LNCaP clone FGC (cell line): ENCODE results near the gene RTN4R.

Experiments
- DNase-seq: peaks from one replicate; pipeline ENCODE4 v3.0.0-alpha.2; 2011; ENCODE audit warnings: low read depth
- H3K4me3 ChIP-seq: 2 replicates; pipeline ENCODE4 v1.5.1; 2011; ENCODE audit warnings: mild to moderate bottlenecking, low read depth, low read length, control low read depth
- CTCF ChIP-seq: IDR thresholded peaks from 2 replicates; pipeline ENCODE4 v1.5.1; 2012; ENCODE audit warnings: mild to moderate bottlenecking; ENCODE audit not compliant: control insufficient read depth, insufficient read depth; ENCODE audit errors: extremely low read depth

RTN4R gene

GRCh38 chr22:20248461-20248978 is 19.6 kb downstream of the RTN4R start:
- no peak overlapping the region for H3K4me3 ChIP-seq
- no peak for DNase-seq
- TF ChIP-seq CTCF, result no peak

GRCh38 chr22:20247608-20248171 is 20.4 kb downstream of the RTN4R start:
- no peak for DNase-seq
- no peak overlapping the region for H3K4me3 ChIP-seq
- TF ChIP-seq CTCF, result no peak

- no peak for TF ChIP-seq CTCF
- H3K4me3 ChIP-seq, result no peak overlapping the region
- DNase-seq, result no peak
Measured at GRCh38 chr22:20247010-20247505, 21.1 kb downstream of the RTN4R start.

GRCh38 chr22:20246368-20247009 is 21.6 kb downstream of the RTN4R start:
- no peak for DNase-seq
- no peak overlapping the region for H3K4me3 ChIP-seq
- TF ChIP-seq CTCF, result no peak

GRCh38 chr22:20245577-20246367 is 22.3 kb downstream of the RTN4R start:
- TF ChIP-seq CTCF, result no peak
- no peak for DNase-seq

GRCh38 chr22:20244691-20245576 is 23.2 kb downstream of the RTN4R start:
- no peak for DNase-seq
- no peak overlapping the region for H3K4me3 ChIP-seq
- TF ChIP-seq CTCF, result no peak

More at GRCh38 chr22:20245577-20246367, 22.3 kb downstream of the RTN4R start:
- H3K4me3 ChIP-seq, result no peak overlapping the region
